ENCODE measurements around the gene CBX5.

The CBX5 gene

GRCh38 chr12:54213079-54213478, 66.8 kb downstream of the CBX5 start:
- no peak overlapping the region for H3K27ac ChIP-seq (ENCODE audit: low read depth, low read length, poor library complexity, severe bottlenecking)
- H3K9ac ChIP-seq (ENCODE audit: low read length) = no peak overlapping the region
- no peak overlapping the region for H3K4me2 ChIP-seq (ENCODE audit: low read length)
- peaks cover 36% of the 10 kb centered on the region for H3K4me1 ChIP-seq (ENCODE audit: insufficient read depth, low read length, severe bottlenecking)
- H3F3A ChIP-seq (ENCODE audit: insufficient read depth, low read length) = no peaks in the 10 kb centered on the region
- H3K9me3 ChIP-seq (ENCODE audit: low read length) = no peaks in the 10 kb centered on the region
- no peak for TF ChIP-seq EZH2 (IDR thresholded peaks at IDR 0.05; ENCODE audit: borderline replicate concordance, low read length)
- no peak for TF ChIP-seq CTCF (IDR thresholded peaks at IDR 0.05; ENCODE audit: low read length)
- H3K4me3 ChIP-seq (ENCODE audit: low read depth, low read length, poor library complexity, severe bottlenecking) = no peak overlapping the region
- H3K27me3 ChIP-seq (ENCODE audit: insufficient read depth, low read length) = no peaks in the 10 kb centered on the region
- H3K36me3 ChIP-seq (ENCODE audit: insufficient read depth, low read length) = no peaks in the 10 kb centered on the region
- H3K79me2 ChIP-seq (ENCODE audit: insufficient read depth, low read length) = no peaks in the 10 kb centered on the region
- H4K20me1 ChIP-seq (ENCODE audit: insufficient read depth, low read length) = no peaks in the 10 kb centered on the region
- no peaks in the 10 kb centered on the region for H3K9me2 ChIP-seq (ENCODE audit: low read depth, low read length)
- H2AFZ ChIP-seq (ENCODE audit: low read length) = no peak overlapping the region

GRCh38 chr12:54211920-54212319, 68.0 kb downstream of the CBX5 start:
- H3K27ac ChIP-seq (ENCODE audit: low read depth, low read length, poor library complexity, severe bottlenecking) = no peak overlapping the region
- H4K20me1 ChIP-seq (ENCODE audit: insufficient read depth, low read length) = no peaks in the 10 kb centered on the region
- no peak overlapping the region for H3K4me2 ChIP-seq (ENCODE audit: low read length)
- H3K79me2 ChIP-seq (ENCODE audit: insufficient read depth, low read length) = no peaks in the 10 kb centered on the region
- H3K9me3 ChIP-seq (ENCODE audit: low read length) = no peaks in the 10 kb centered on the region
- no peaks in the 10 kb centered on the region for H3K27me3 ChIP-seq (ENCODE audit: insufficient read depth, low read length)
- peaks cover 25% of the 10 kb centered on the region for H3K4me1 ChIP-seq (ENCODE audit: insufficient read depth, low read length, severe bottlenecking)
- H3K4me3 ChIP-seq (ENCODE audit: low read depth, low read length, poor library complexity, severe bottlenecking) = no peak overlapping the region
- no peaks in the 10 kb centered on the region for H3F3A ChIP-seq (ENCODE audit: insufficient read depth, low read length)
- no peak for TF ChIP-seq CTCF (IDR thresholded peaks at IDR 0.05; ENCODE audit: low read length)
- TF ChIP-seq EZH2 (IDR thresholded peaks at IDR 0.05; ENCODE audit: borderline replicate concordance, low read length) = no peak
- H3K9ac ChIP-seq (ENCODE audit: low read length) = no peak overlapping the region
- H3K36me3 ChIP-seq (ENCODE audit: insufficient read depth, low read length) = no peaks in the 10 kb centered on the region
- H3K9me2 ChIP-seq (ENCODE audit: low read depth, low read length) = no peaks in the 10 kb centered on the region
- no peak overlapping the region for H2AFZ ChIP-seq (ENCODE audit: low read length)

- peaks cover 10% of the 10 kb centered on the region for H3K4me1 ChIP-seq (ENCODE audit: insufficient read depth, low read length, severe bottlenecking)
- no peak overlapping the region for H3K27ac ChIP-seq (ENCODE audit: low read depth, low read length, poor library complexity, severe bottlenecking)
- H2AFZ ChIP-seq (ENCODE audit: low read length) = no peak overlapping the region
- no peaks in the 10 kb centered on the region for H3K79me2 ChIP-seq (ENCODE audit: insufficient read depth, low read length)
- no peak for TF ChIP-seq EZH2 (IDR thresholded peaks at IDR 0.05; ENCODE audit: borderline replicate concordance, low read length)
- no peak for TF ChIP-seq CTCF (IDR thresholded peaks at IDR 0.05; ENCODE audit: low read length)
- no peak overlapping the region for H3K4me2 ChIP-seq (ENCODE audit: low read length)
- H4K20me1 ChIP-seq (ENCODE audit: insufficient read depth, low read length) = no peaks in the 10 kb centered on the region
- no peaks in the 10 kb centered on the region for H3K9me2 ChIP-seq (ENCODE audit: low read depth, low read length)
- H3K27me3 ChIP-seq (ENCODE audit: insufficient read depth, low read length) = no peaks in the 10 kb centered on the region
- no peaks in the 10 kb centered on the region for H3K9me3 ChIP-seq (ENCODE audit: low read length)
- no peaks in the 10 kb centered on the region for H3F3A ChIP-seq (ENCODE audit: insufficient read depth, low read length)
- no peak overlapping the region for H3K4me3 ChIP-seq (ENCODE audit: low read depth, low read length, poor library complexity, severe bottlenecking)
- H3K9ac ChIP-seq (ENCODE audit: low read length) = no peak overlapping the region
- H3K36me3 ChIP-seq (ENCODE audit: insufficient read depth, low read length) = no peaks in the 10 kb centered on the region
Observed at GRCh38 chr12:54210400-54210790, 69.5 kb downstream of the CBX5 start.
